ENCODE data around the gene PPARD. TPM values are rescaled to one million over a fixed set of nuclear protein-coding genes. Genes with fewer than 3 reads are reported as not detected.

PPARD gene
- total RNA-seq, 1 experiment from 2014 or later: 38.4 TPM

DNA sequence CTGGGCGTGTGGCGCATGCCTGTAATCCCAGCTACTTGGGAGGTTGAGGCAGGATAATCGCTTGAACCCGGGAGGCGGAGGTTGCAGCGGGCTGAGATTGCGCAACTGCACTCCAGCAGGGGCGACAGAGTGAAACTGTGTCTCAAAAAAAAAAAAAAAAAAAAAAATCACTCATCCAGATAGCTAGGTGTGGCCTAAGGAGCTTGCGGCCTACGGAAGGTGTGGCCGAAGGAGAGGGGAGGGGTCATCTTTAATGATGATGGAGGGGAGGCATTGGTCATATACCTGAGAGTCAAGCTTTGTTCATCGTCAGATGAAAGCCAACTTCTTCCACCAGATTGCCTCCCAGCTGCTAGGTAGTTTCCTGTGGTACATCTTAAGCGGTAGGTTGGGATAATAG, 801 bp upstream of the PPARD start:
- no TSS peak for BruUV-seq (replicated peaks)
- H3K36me3 ChIP-seq (ENCODE audit: control insufficient read depth in 1 of 2, insufficient read depth in 2 of 2, low read length in 2 of 2): peaks cover 2 to 6% of the 10 kb centered on the region in 2 experiments; a peak in 2 of 4 replicates
- peaks cover 16 to 27% of the 10 kb centered on the region in 2 experiments; a peak in 3 of 4 replicates for H3K4me1 ChIP-seq (ENCODE audit: control insufficient read depth in 1 of 2, insufficient read depth in 2 of 2, low read length in 2 of 2)
- H3K27me3 ChIP-seq (ENCODE audit: insufficient read depth, low read length): no peaks in the 10 kb centered on the region
- ChIA-PET POLR2A (interaction anchor here (0.7 to 2.6 kb wide), 11 partner anchors 9 to 162 kb away, joined by 3 to 17 read pairs (median 4); partner anchors contain the start of gene RPL10A), CTCF (interaction anchor here (0.6 to 3.0 kb wide), 28 partner anchors 9 to 258 kb away, joined by 3 to 120 read pairs (median 5); partner anchors contain the start of genes DEF6, FANCE, RPL10A and ZNF76), RAD21 (ENCODE audit: low non-redundant PET in 1 of 2, low total read pairs in 2 of 2, uncharacterized antibody in 2 of 2, unreplicated experiment in 2 of 2) (interaction anchor here (0.8 to 2.0 kb wide), 11 partner anchors 9 to 181 kb away, joined by 3 to 30 read pairs (median 5); partner anchors contain the start of genes DEF6 (in 2 of the 2) and RPL10A (in 1 of the 2))
- no peaks in the 10 kb centered on the region for H3K9me2 ChIP-seq (ENCODE audit: insufficient read depth)
- H3K9me3 ChIP-seq (ENCODE audit: control insufficient read depth in 1 of 2, insufficient read depth in 1 of 2, low read depth in 1 of 2, low read length in 2 of 2): no peaks in the 10 kb centered on the region
- H4K20me1 ChIP-seq (ENCODE audit: insufficient read depth): no peaks in the 10 kb centered on the region
- ATAC-seq: peak; percentile 79
- peak overlapping the region; percentile 91 for H3K4me2 ChIP-seq (ENCODE audit: low read length)
- peak overlapping the region; percentile 7; the same call in 1 of the 2 replicates for H3K9ac ChIP-seq (ENCODE audit: low read length)
- intact Hi-C loops (cut with micrococcal nuclease): loop anchor here (5.0 kb wide), 1 partner anchor 61 kb away; no protein-coding TSS in a partner anchor
- peaks cover 38% of the 10 kb centered on the region for H3K79me2 ChIP-seq (ENCODE audit: insufficient read depth, low read length)
- H3K4me3 ChIP-seq (replicated peaks in 1 of 2; ENCODE audit: low read depth in 1 of 2, low read length in 2 of 2): peak overlapping the region; percentile 2 to 90; a peak in 2 of 4 replicates
- peak overlapping the region; percentile 7 for H3K27ac ChIP-seq (ENCODE audit: low read depth, low read length)
- TF ChIP-seq FOSL1 (IDR thresholded peaks at IDR 0.05; ENCODE audit: low read depth) (no peak), SIN3A (IDR thresholded peaks at IDR 0.05; ENCODE audit: low read depth) (no peak), TCF7L2 (IDR thresholded peaks at IDR 0.05; ENCODE audit: borderline replicate concordance, extremely low read depth, insufficient read depth, insufficient read length) (no peak), CEBPB (IDR thresholded peaks at IDR 0.05; ENCODE audit: low read depth) (peak; percentile 98)
- DNase-seq (ENCODE audit: low read depth, low spot score): peak; percentile 63
- peak overlapping the region; percentile 97 for H2AFZ ChIP-seq (ENCODE audit: low read depth, low read length, poor library complexity, severe bottlenecking)

GRCh38 chr6:35343092-35343834, 905 bp downstream of the PPARD start:
- DNase-seq (ENCODE audit: low read depth, low spot score) (no peak), ATAC-seq (no peak)
- Histone ChIP-seq H3K4me1 (ENCODE audit: control insufficient read depth in 1 of 2, insufficient read depth in 2 of 2, low read length in 2 of 2) (peaks cover 16 to 27% of the 10 kb centered on the region in 2 experiments; a peak in 3 of 4 replicates), H3K36me3 (ENCODE audit: control insufficient read depth in 1 of 2, insufficient read depth in 2 of 2, low read length in 2 of 2) (peaks cover 7 to 17% of the 10 kb centered on the region in 2 experiments; a peak in 3 of 4 replicates), H3K79me2 (ENCODE audit: insufficient read depth, low read length) (peaks cover 49% of the 10 kb centered on the region), H3K4me3 (replicated peaks in 1 of 2; ENCODE audit: low read depth in 1 of 2, low read length in 2 of 2) (peak overlapping the region; percentile 79 to 90), H3K9ac (ENCODE audit: low read length) (peak overlapping the region; percentile 93), H3K27me3 (ENCODE audit: insufficient read depth, low read length) (no peaks in the 10 kb centered on the region), H2AFZ (ENCODE audit: low read depth, low read length, poor library complexity, severe bottlenecking) (no peak overlapping the region), H4K20me1 (ENCODE audit: insufficient read depth) (no peaks in the 10 kb centered on the region), H3K27ac (ENCODE audit: low read depth, low read length) (peak overlapping the region; percentile 55; the same call in 1 of the 2 replicates), H3K4me2 (ENCODE audit: low read length) (peak overlapping the region; percentile 91), H3K9me2 (ENCODE audit: insufficient read depth) (no peaks in the 10 kb centered on the region), H3K9me3 (ENCODE audit: control insufficient read depth in 1 of 2, insufficient read depth in 1 of 2, low read depth in 1 of 2, low read length in 2 of 2) (no peaks in the 10 kb centered on the region)
- ChIA-PET POLR2A (interaction anchor here (0.6 to 2.6 kb wide), 2 partner anchors 106 to 1099 kb away, joined by 3 to 17 read pairs; no protein-coding TSS in a partner anchor), RAD21 (ENCODE audit: low non-redundant PET in 1 of 2, low total read pairs in 2 of 2, uncharacterized antibody in 2 of 2, unreplicated experiment in 2 of 2) (interaction anchor here (1.6 to 2.0 kb wide), 3 partner anchors 25 to 106 kb away, joined by 6 to 30 read pairs (median 7); partner anchors contain the start of gene DEF6 (in 1 of the 2)), CTCF (interaction anchor here (1.5 to 3.0 kb wide), 6 partner anchors 8 to 107 kb away, joined by 5 to 120 read pairs (median 10); partner anchors contain the start of gene FANCE)
- intact Hi-C loops (cut with micrococcal nuclease): loop anchor here (2.0 to 5.0 kb wide), 2 partner anchors 46 to 59 kb away; partner anchors contain the start of gene DEF6
- TSS peak; percentile 65 for BruUV-seq (replicated peaks)
- no peak for TF ChIP-seq TCF7L2 (IDR thresholded peaks at IDR 0.05; ENCODE audit: borderline replicate concordance, extremely low read depth, insufficient read depth, insufficient read length)
- no peak for TF ChIP-seq POLR2A (IDR thresholded peaks at IDR 0.05; ENCODE audit: borderline replicate concordance, extremely low read depth, insufficient read depth, insufficient read length)
- TF ChIP-seq RAD21 (IDR thresholded peaks at IDR 0.05; ENCODE audit: low read depth): no peak
- no peak for TF ChIP-seq EZH2phosphoT487 (IDR thresholded peaks at IDR 0.05; ENCODE audit: borderline replicate concordance)
- TF ChIP-seq, protein P1, sequence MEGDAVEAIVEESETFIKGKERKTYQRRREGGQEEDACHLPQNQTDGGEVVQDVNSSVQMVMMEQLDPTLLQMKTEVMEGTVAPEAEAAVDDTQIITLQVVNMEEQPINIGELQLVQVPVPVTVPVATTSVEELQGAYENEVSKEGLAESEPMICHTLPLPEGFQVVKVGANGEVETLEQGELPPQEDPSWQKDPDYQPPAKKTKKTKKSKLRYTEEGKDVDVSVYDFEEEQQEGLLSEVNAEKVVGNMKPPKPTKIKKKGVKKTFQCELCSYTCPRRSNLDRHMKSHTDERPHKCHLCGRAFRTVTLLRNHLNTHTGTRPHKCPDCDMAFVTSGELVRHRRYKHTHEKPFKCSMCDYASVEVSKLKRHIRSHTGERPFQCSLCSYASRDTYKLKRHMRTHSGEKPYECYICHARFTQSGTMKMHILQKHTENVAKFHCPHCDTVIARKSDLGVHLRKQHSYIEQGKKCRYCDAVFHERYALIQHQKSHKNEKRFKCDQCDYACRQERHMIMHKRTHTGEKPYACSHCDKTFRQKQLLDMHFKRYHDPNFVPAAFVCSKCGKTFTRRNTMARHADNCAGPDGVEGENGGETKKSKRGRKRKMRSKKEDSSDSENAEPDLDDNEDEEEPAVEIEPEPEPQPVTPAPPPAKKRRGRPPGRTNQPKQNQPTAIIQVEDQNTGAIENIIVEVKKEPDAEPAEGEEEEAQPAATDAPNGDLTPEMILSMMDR (IDR thresholded peaks at IDR 0.05 in 2 of 3, conservative IDR thresholded peaks at IDR 0.05 in 1 of 3; ENCODE audit: borderline replicate concordance in 1 of 3, insufficient read depth in 1 of 3, low read depth in 2 of 3, low read length in 2 of 3): no peak
- no peak for TF ChIP-seq SIN3A (IDR thresholded peaks at IDR 0.05; ENCODE audit: low read depth)
- no peak for TF ChIP-seq SP1 (IDR thresholded peaks at IDR 0.05; ENCODE audit: low read depth)
- no peak for TF ChIP-seq SRF (IDR thresholded peaks at IDR 0.05; ENCODE audit: low read depth)
- no peak for TF ChIP-seq CBX3 (IDR thresholded peaks at IDR 0.05; ENCODE audit: low read depth)
- TF ChIP-seq FOSL1 (IDR thresholded peaks at IDR 0.05; ENCODE audit: low read depth): no peak
- TF ChIP-seq POLR2AphosphoS5 (IDR thresholded peaks at IDR 0.05; ENCODE audit: low read depth, low read length): no peak
- TF ChIP-seq EGR1 (IDR thresholded peaks at IDR 0.05; ENCODE audit: low read depth): no peak
- TF ChIP-seq ELF1 (IDR thresholded peaks at IDR 0.05; ENCODE audit: borderline replicate concordance, low read depth): no peak
- TF ChIP-seq, protein P2, sequence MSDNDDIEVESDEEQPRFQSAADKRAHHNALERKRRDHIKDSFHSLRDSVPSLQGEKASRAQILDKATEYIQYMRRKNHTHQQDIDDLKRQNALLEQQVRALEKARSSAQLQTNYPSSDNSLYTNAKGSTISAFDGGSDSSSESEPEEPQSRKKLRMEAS (IDR thresholded peaks at IDR 0.05): no peak
- no peak for TF ChIP-seq ZNF274 (IDR thresholded peaks at IDR 0.05; ENCODE audit: low read depth, low read length)
